Measurements from ENCODE around the gene XRCC4. TPM values are rescaled to one million over a fixed set of nuclear protein-coding genes. Genes with fewer than 3 reads are reported as not detected.
A peak's percentile ranks its signal among the peaks of the same experiment; 100 is the strongest.

Gene XRCC4
- 1 to 10 TPM; 1.6 to 5.7 (median 2.9) TPM for total RNA-seq
- 1 to 10 TPM; 2.4 to 7.9 (median 6.8) TPM for polyA plus RNA-seq
- long read RNA-seq, donor 1, partial matches to known transcripts = 0 of 2 reads
- long read RNA-seq, donor 1, other reads (novel, unspliced or antisense) = 0 of 2 reads
- long read RNA-seq, donor 2, partial matches to known transcripts = 0 of 2 reads
- long read RNA-seq, donor 2, other reads (novel, unspliced or antisense) = 0 of 2 reads

DNA sequence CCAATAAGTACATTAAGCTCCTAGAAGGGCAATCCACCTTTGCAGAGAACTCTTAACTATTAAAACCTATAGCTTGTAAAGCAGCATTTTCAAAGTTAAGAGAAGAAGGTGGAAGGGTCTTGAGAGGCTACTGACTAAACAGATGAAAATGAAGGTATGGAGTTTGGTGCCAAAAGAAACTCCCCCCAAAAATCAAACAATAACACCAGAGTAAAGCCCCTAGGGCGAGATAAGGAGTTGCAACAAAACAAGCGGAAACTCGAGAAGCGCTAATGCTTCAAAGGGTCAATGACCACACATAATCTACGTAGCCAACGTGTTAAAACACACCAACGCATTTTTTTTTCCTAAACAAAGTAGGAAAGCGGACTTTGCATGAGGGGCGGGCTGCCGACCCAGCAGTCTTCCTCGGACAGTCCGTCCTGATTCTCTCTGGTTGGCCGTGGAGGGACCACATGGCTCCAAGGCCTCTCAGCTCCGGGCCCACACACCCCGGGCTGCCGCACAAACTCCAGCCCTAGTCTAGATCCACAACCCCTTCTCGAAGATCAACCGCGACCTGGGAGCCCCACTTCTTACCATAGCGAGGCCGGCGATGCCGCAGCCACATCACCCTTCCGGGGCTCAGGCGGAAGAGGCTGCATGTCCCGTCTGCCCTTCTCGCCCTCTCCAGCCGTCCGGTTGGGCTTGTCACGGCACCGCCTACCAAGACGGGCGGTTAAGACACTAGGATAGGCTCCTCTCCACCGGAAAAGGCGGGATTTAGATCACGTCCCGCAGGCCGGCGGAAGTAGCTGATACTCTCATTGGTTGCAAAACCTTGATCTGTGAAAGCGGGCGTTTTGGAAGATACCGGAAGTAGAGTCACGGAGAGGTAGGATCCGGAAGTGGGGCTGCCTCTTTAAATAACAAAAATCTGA is at the start of gene XRCC4, which contains the start of gene TMEM167A:
Gene XRCC4, plus strand, starts transcription at position 806 of the 920 bp plus-strand sequence. CDS start 27,373 bp downstream, outside the sequence.
Gene TMEM167A, minus strand, starts transcription at position 653 of the 920 bp plus-strand sequence. Its CDS starts 71 bp downstream, at position 582.
- peak; percentile 100 for ATAC-seq
- peaks cover 26% of the 10 kb centered on the region for H3K4me1 ChIP-seq
- TF ChIP-seq, protein P1, sequence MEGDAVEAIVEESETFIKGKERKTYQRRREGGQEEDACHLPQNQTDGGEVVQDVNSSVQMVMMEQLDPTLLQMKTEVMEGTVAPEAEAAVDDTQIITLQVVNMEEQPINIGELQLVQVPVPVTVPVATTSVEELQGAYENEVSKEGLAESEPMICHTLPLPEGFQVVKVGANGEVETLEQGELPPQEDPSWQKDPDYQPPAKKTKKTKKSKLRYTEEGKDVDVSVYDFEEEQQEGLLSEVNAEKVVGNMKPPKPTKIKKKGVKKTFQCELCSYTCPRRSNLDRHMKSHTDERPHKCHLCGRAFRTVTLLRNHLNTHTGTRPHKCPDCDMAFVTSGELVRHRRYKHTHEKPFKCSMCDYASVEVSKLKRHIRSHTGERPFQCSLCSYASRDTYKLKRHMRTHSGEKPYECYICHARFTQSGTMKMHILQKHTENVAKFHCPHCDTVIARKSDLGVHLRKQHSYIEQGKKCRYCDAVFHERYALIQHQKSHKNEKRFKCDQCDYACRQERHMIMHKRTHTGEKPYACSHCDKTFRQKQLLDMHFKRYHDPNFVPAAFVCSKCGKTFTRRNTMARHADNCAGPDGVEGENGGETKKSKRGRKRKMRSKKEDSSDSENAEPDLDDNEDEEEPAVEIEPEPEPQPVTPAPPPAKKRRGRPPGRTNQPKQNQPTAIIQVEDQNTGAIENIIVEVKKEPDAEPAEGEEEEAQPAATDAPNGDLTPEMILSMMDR (IDR thresholded peaks at IDR 0.05) = no peak

DNA sequence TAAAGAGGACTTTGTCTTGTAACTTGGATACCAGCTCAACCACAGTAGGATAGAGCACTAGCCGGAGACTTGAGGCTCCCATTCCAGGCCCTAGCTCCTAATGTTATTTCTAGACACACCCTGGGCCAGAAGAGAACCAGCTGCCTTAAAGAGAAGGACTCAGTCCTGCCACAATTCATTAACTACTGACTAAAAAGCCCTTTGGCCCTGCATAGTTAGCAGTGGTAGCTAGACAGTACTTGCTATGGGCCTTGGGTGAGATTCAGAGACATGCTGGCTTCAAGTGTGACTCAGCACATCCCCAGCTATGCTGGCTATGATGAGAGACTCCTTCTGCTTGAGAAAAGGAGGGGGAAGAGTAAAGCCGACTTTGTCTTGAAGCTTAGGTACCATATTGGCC is 47.4 kb upstream of the XRCC4 start:
- WGBS, 3 donors = 98 to 100% (median 100%) methylated on average over 2 of the region's 2 CpGs
- intact Hi-C loops (cut with DNase I) = no loop called here

More for the DNA sequence above, at the start of gene XRCC4, which contains the start of gene TMEM167A:
- intact Hi-C loops (cut with DNase I) = no loop called here
- no peaks in the 10 kb centered on the region for H3K27me3 ChIP-seq (ENCODE audit: insufficient read depth in 3 of 3, low read length in 2 of 3)
- peak; percentile 94 to 97 for DNase-seq
- WGBS, 3 donors = 0% methylated on average over 44 of the region's 44 CpGs
- H3K36me3 ChIP-seq (ENCODE audit: insufficient read depth in 1 of 2, low read depth in 1 of 2) = no peaks in the 10 kb centered on the region
- H3K27ac ChIP-seq = peak within 1 kb of the TSS; percentile 87
- no peaks in the 10 kb centered on the region for H3K9me3 ChIP-seq
- H3K4me3 ChIP-seq = peak within 1 kb of the TSS; percentile 82

GRCh38 chr5:83031381-83031780 is 46.0 kb upstream of the XRCC4 start:
- 57 to 82% (median 75%) methylated on average over 1 of the region's 1 CpG for WGBS, 3 donors

More for the DNA sequence above, 47.4 kb upstream of the XRCC4 start:
- Histone ChIP-seq H3K27ac (no peak overlapping the region), H3K9me3 (no peaks in the 10 kb centered on the region), H3K4me1 (no peaks in the 10 kb centered on the region), H3K36me3 (ENCODE audit: insufficient read depth in 1 of 2, low read depth in 1 of 2) (no peaks in the 10 kb centered on the region), H3K27me3 (ENCODE audit: insufficient read depth in 3 of 3, low read length in 2 of 3) (no peaks in the 10 kb centered on the region), H3K4me3 (no peak overlapping the region)
- TF ChIP-seq, protein P1 (IDR thresholded peaks at IDR 0.05) = no peak
- DNase-seq = no peak
- no peak for ATAC-seq

GRCh38 chr5:83034036-83034435 is 43.3 kb upstream of the XRCC4 start:
- Histone ChIP-seq H3K27ac (no peak overlapping the region), H3K36me3 (ENCODE audit: insufficient read depth in 1 of 2, low read depth in 1 of 2) (no peaks in the 10 kb centered on the region), H3K4me3 (no peak overlapping the region), H3K4me1 (peaks cover 5% of the 10 kb centered on the region), H3K27me3 (ENCODE audit: insufficient read depth in 3 of 3, low read length in 2 of 3) (no peaks in the 10 kb centered on the region), H3K9me3 (no peaks in the 10 kb centered on the region)
- TF ChIP-seq, protein P1 (IDR thresholded peaks at IDR 0.05) = no peak
- ATAC-seq = no peak
- WGBS, 3 donors = 37 to 56% (median 41%) methylated on average over 3 of the region's 3 CpGs
- intact Hi-C loops (cut with DNase I) = no loop called here
- no peak for DNase-seq

More at GRCh38 chr5:83031381-83031780, 46.0 kb upstream of the XRCC4 start:
- Histone ChIP-seq H3K27me3 (ENCODE audit: insufficient read depth in 3 of 3, low read length in 2 of 3) (no peaks in the 10 kb centered on the region), H3K4me1 (peaks cover 5% of the 10 kb centered on the region), H3K4me3 (no peak overlapping the region), H3K36me3 (ENCODE audit: insufficient read depth in 1 of 2, low read depth in 1 of 2) (no peaks in the 10 kb centered on the region), H3K9me3 (no peaks in the 10 kb centered on the region), H3K27ac (no peak overlapping the region)
- DNase-seq (no peak), ATAC-seq (no peak)
- TF ChIP-seq, protein P1 (IDR thresholded peaks at IDR 0.05) = no peak
- intact Hi-C loops (cut with DNase I) = no loop called here

All from psoas muscle (tissue), 8 donors.